ENCODE measurements around the gene CLN6.
"Not testable (repeated sequence)": the region's sequence is repeated elsewhere in the genome, so short reads cannot be mapped to it uniquely, and the experiment has no call there.

CLN6 gene

GRCh38 chr15:68205558-68205944, 24.0 kb downstream of the CLN6 start:
- DNase-seq = no peak

GRCh38 chr15:68204776-68205557, 24.6 kb downstream of the CLN6 start, which contains the start of gene CALML4:
TSS of gene CALML4 (minus strand) at chr15:68205332. CDS start at chr15:68205247, 85 bp downstream.
- DNase-seq = no peak

- no peak for DNase-seq
Observed at GRCh38 chr15:68204361-68204760, 25.2 kb downstream of the CLN6 start.

GRCh38 chr15:68203956-68204355, 25.6 kb downstream of the CLN6 start:
- no peak for DNase-seq

GRCh38 chr15:68203486-68203885, 26.0 kb downstream of the CLN6 start:
- DNase-seq = no peak

GRCh38 chr15:68202994-68203393, 26.5 kb downstream of the CLN6 start:
- not testable (repeated sequence) for DNase-seq

GRCh38 chr15:68201879-68202261, 27.7 kb downstream of the CLN6 start:
- no peak for DNase-seq

- DNase-seq = no peak
Observed at GRCh38 chr15:68201153-68201878, 28.2 kb downstream of the CLN6 start.

GRCh38 chr15:68200016-68200861, 29.3 kb downstream of the CLN6 start:
- no peak for DNase-seq

GRCh38 chr15:68199340-68199739, 30.2 kb downstream of the CLN6 start:
- no peak for DNase-seq

GRCh38 chr15:68197661-68198437, 31.7 kb downstream of the CLN6 start:
- no peak for DNase-seq

GRCh38 chr15:68197170-68197492, 32.4 kb downstream of the CLN6 start:
- no peak for DNase-seq

GRCh38 chr15:68196445-68197169, 32.9 kb downstream of the CLN6 start:
- no peak for DNase-seq

- DNase-seq = no peak
Observed at GRCh38 chr15:68195336-68196112, 34.0 kb downstream of the CLN6 start.

- DNase-seq = no peak
Observed at GRCh38 chr15:68192804-68193486, 36.6 kb downstream of the CLN6 start.

GRCh38 chr15:68192117-68192516, 37.4 kb downstream of the CLN6 start:
- DNase-seq = no peak

- DNase-seq = no peak
Observed at GRCh38 chr15:68191555-68191954, 38.0 kb downstream of the CLN6 start.

GRCh38 chr15:68190048-68190447, 39.5 kb downstream of the CLN6 start:
- no peak for DNase-seq

GRCh38 chr15:68188647-68189046, 40.9 kb downstream of the CLN6 start:
- no peak for DNase-seq

- no peak for DNase-seq
Observed at GRCh38 chr15:68187559-68187958, 42.0 kb downstream of the CLN6 start.

All from KG1 (cell line).